HCT116 (cell line): ENCODE measurements around the gene LRCH4. TPM values are rescaled to one million over a fixed set of nuclear protein-coding genes. Genes with fewer than 3 reads are reported as not detected.

ENCODE experiments used
- ATAC-seq: fragments of 200-7000 bp; cut with Tn5 transposase; 2 replicates; pipeline ENCODE4 v1.9.1; 2020; ENCODE audit warnings: mild to moderate bottlenecking, moderate library complexity
- BruUV-seq: library from RNA; stranded (reverse); fragments of 400-500 nt; replicated peaks from 2 replicates; lab custom pipeline; 2021; lab: Mats Ljungman, UMichigan
- CTCF ChIA-PET: fragments of 300-600 bp; sonication (Branson Sonifier 250); formaldehyde crosslinking; loops from one replicate; lab custom pipeline; 2021; ENCODE audit warnings: antibody characterized with exemption; lab: Charles Lee
- POLR2A ChIA-PET: fragments of 300-600, 350-600 bp; sonication (Branson Sonifier 250); formaldehyde crosslinking; loops from one replicate; lab custom pipeline; 2021; ENCODE audit warnings: antibody characterized with exemption; lab: Charles Lee
- RAD21 ChIA-PET, 2 experiments: fragments of 300-600 bp; sonication (Branson Sonifier 250); formaldehyde crosslinking; loops; one replicate each; lab custom pipeline; 2023; ENCODE audit warnings: low total read pairs in 2 of 2; ENCODE audit not compliant: uncharacterized antibody in 2 of 2, unreplicated experiment in 2 of 2, low non-redundant PET in 1 of 2; lab: Charles Lee
- DNase-seq: peaks from one replicate; pipeline ENCODE4 v3.0.0-alpha.2; 2010; ENCODE audit warnings: low read depth, low spot score
- H2AFZ ChIP-seq: fragments of 200-600 bp; shearing (Covaris generic), sonication (generic); 2 replicates; pipeline ENCODE4 v1.6.1; 2017; ENCODE audit warnings: low read depth, mixed run types, mixed read lengths, antibody characterized with exemption, low read length; ENCODE audit not compliant: poor library complexity, severe bottlenecking
- H3K27ac ChIP-seq: 2 replicates; pipeline ENCODE4 v1.5.1; 2012; ENCODE audit warnings: low read depth, low read length
- H3K27me3 ChIP-seq: fragments of 200-600 bp; sonication (generic); 2 replicates; pipeline ENCODE4 v1.6.1; 2016; ENCODE audit warnings: mixed run types, low read length, mixed read lengths; ENCODE audit not compliant: insufficient read depth
- H3K36me3 ChIP-seq, 2 experiments: fragments of 200-500 bp in 1 of 2; fragments of 200-600 bp in 1 of 2; sonication (Bioruptor generic) in 1 of 2; sonication (generic) in 1 of 2; 2 replicates each; pipeline versions ENCODE4 v1.5.1 to v1.6.1; 2014 to 2016; ENCODE audit warnings: low read length in 2 of 2, inconsistent platforms in 1 of 2, mixed read lengths in 1 of 2, mixed run types in 1 of 2; ENCODE audit not compliant: insufficient read depth in 2 of 2, control insufficient read depth in 1 of 2
- H3K4me1 ChIP-seq, 2 experiments: fragments of 200-600 bp in 1 of 2; sonication (generic) in 1 of 2; 2 replicates each; pipeline versions ENCODE4 v1.5.1 to v1.6.1; 2012 to 2017; ENCODE audit warnings: low read length in 2 of 2, inconsistent platforms in 1 of 2, mild to moderate bottlenecking in 1 of 2, mixed read lengths in 1 of 2, mixed run types in 1 of 2, moderate library complexity in 1 of 2; ENCODE audit not compliant: insufficient read depth in 2 of 2, control insufficient read depth in 1 of 2
- H3K4me2 ChIP-seq: fragments of 200-600 bp; sonication (generic); 2 replicates; pipeline ENCODE4 v1.6.1; 2017; ENCODE audit warnings: mixed run types, low read length, mixed read lengths
- H3K4me3 ChIP-seq, 2 experiments: fragments of 200-600 bp in 1 of 2; sonication (generic) in 1 of 2; replicated peaks in 1 of 2; 2 replicates each; pipeline ENCODE4 v1.5.1; 2011 to 2016; ENCODE audit warnings: low read length in 2 of 2, control low read depth in 1 of 2, low read depth in 1 of 2, mild to moderate bottlenecking in 1 of 2, mixed read lengths in 1 of 2, mixed run types in 1 of 2
- H3K79me2 ChIP-seq: fragments of 200-600 bp; sonication (generic); 2 replicates; pipeline ENCODE4 v1.6.1; 2017; ENCODE audit warnings: mild to moderate bottlenecking, mixed run types, low read length, moderate library complexity, mixed read lengths; ENCODE audit not compliant: insufficient read depth
- H3K9ac ChIP-seq: fragments of 200-600 bp; sonication (generic); 2 replicates; pipeline ENCODE4 v1.6.1; 2016; ENCODE audit warnings: low read length, mixed read lengths
- H3K9me2 ChIP-seq: fragments of 200-600 bp; sonication (generic), shearing (Covaris generic); 2 replicates; pipeline ENCODE4 v1.6.1; 2017; ENCODE audit warnings: mixed run types, mild to moderate bottlenecking, moderate library complexity; ENCODE audit not compliant: insufficient read depth
- H3K9me3 ChIP-seq, 2 experiments: fragments of 200-500 bp in 1 of 2; fragments of 200-600 bp in 1 of 2; sonication (Bioruptor generic) in 1 of 2; sonication (generic) in 1 of 2; 2 replicates each; pipeline ENCODE4 v1.6.1; 2014 to 2017; ENCODE audit warnings: low read length in 2 of 2, mixed read lengths in 2 of 2, inconsistent platforms in 1 of 2, low read depth in 1 of 2, mild to moderate bottlenecking in 1 of 2, mixed run types in 1 of 2, moderate library complexity in 1 of 2; ENCODE audit not compliant: control insufficient read depth in 1 of 2, insufficient read depth in 1 of 2
- H4K20me1 ChIP-seq: fragments of 200-600 bp; sonication (generic), shearing (Covaris generic); 2 replicates; pipeline ENCODE4 v1.6.1; 2017; ENCODE audit warnings: mixed run types, mild to moderate bottlenecking, moderate library complexity; ENCODE audit not compliant: insufficient read depth
- CEBPB ChIP-seq: IDR thresholded peaks from 2 replicates; pipeline ENCODE4 v1.6.1; 2012; ENCODE audit warnings: low read depth
- CTCF ChIP-seq, 3 experiments: fragments of 200-600 bp in 1 of 3; sonication (generic) in 1 of 3; IDR thresholded peaks in 2 of 3; conservative IDR thresholded peaks in 1 of 3; 2 replicates each; pipeline ENCODE4 v1.5.1; 2012 to 2017; ENCODE audit warnings: low read depth in 2 of 3, low read length in 2 of 3, antibody characterized with exemption in 1 of 3, borderline replicate concordance in 1 of 3, control low read depth in 1 of 3, mild to moderate bottlenecking in 1 of 3, mixed read lengths in 1 of 3, mixed run types in 1 of 3, moderate library complexity in 1 of 3; ENCODE audit not compliant: insufficient read depth in 1 of 3
- EGR1 ChIP-seq: IDR thresholded peaks from 2 replicates; pipeline ENCODE4 v1.6.1; 2012; ENCODE audit warnings: low read depth
- ELF1 ChIP-seq: IDR thresholded peaks from 2 replicates; pipeline ENCODE4 v1.6.1; 2012; ENCODE audit warnings: low read depth, borderline replicate concordance
- EZH2 ChIP-seq: fragments of 200-600 bp; sonication (generic); IDR thresholded peaks from 2 replicates; pipeline ENCODE4 v1.6.1; 2017; ENCODE audit warnings: antibody characterized with exemption, mixed run types
- EZH2phosphoT487 ChIP-seq: fragments of 200-600 bp; IDR thresholded peaks from 2 replicates; pipeline ENCODE4 v1.6.1; 2018; ENCODE audit warnings: antibody characterized with exemption, borderline replicate concordance
- FOSL1 ChIP-seq: IDR thresholded peaks from 2 replicates; pipeline ENCODE4 v1.6.1; 2012; ENCODE audit warnings: low read depth
- JUND ChIP-seq: IDR thresholded peaks from 2 replicates; pipeline ENCODE4 v1.6.1; 2012
- POLR2AphosphoS5 ChIP-seq: IDR thresholded peaks from 2 replicates; pipeline ENCODE4 v1.6.1; 2011; ENCODE audit warnings: mild to moderate bottlenecking, low read depth, low read length, moderate library complexity
- SIN3A ChIP-seq: IDR thresholded peaks from 2 replicates; pipeline ENCODE4 v1.6.1; 2012; ENCODE audit warnings: low read depth
- TCF7L2 ChIP-seq: IDR thresholded peaks from 2 replicates; pipeline ENCODE4 v1.7.0; 2011; ENCODE audit warnings: borderline replicate concordance, inconsistent platforms; ENCODE audit not compliant: insufficient read depth, insufficient read length; ENCODE audit errors: extremely low read depth
- YY1 ChIP-seq: IDR thresholded peaks from 2 replicates; pipeline ENCODE4 v1.6.1; 2011; ENCODE audit warnings: low read length, low read depth, moderate library complexity, mild to moderate bottlenecking; ENCODE audit not compliant: insufficient replicate concordance; ENCODE audit errors: extremely low read depth
- ZNF274 ChIP-seq: fragments of 200-500 bp; sonication (Bioruptor generic); IDR thresholded peaks from 2 replicates; pipeline ENCODE4 v1.6.1; 2014; ENCODE audit warnings: mild to moderate bottlenecking, low read depth, low read length, inconsistent platforms
- intact Hi-C: fragments of 100-400 bp; cut with micrococcal nuclease; formaldehyde crosslinking; loops from 2 replicates; pipeline ENCODE4 v1.10.0; 2022
- total RNA-seq: library from RNA; stranded (reverse); gene quantifications from one replicate; pipeline ENCODE4 v1.2.1, GENCODE V29; 2021; ENCODE audit not compliant: unreplicated experiment
- TF ChIP-seq, protein P1 (sequence below): IDR thresholded peaks from 2 replicates; pipeline ENCODE4 v1.6.1; 2012; ENCODE audit warnings: low read depth
- TF ChIP-seq, protein P2 (sequence below): IDR thresholded peaks from 2 replicates; pipeline ENCODE4 v1.6.1; 2011; ENCODE audit warnings: mild to moderate bottlenecking, low read length, moderate library complexity; ENCODE audit not compliant: insufficient replicate concordance; ENCODE audit errors: extremely low read depth

The LRCH4 gene
- total RNA-seq, 1 experiment from 2014 or later, result 47.9 TPM

GRCh38 chr7:100547872-100548271 is 38.1 kb downstream of the LRCH4 start:
- Histone ChIP-seq H3K27ac (peak overlapping the region; percentile 95), H3K36me3 (peaks cover 0 to 2% of the 10 kb centered on the region in 2 experiments; a peak in 1 of 4 replicates), H2AFZ (no peak overlapping the region), H3K4me1 (peaks cover 50 to 56% of the 10 kb centered on the region in 2 experiments), H4K20me1 (no peaks in the 10 kb centered on the region), H3K9ac (0 out of 2 replicates have a peak overlapping the region, but pooled peaks have one; percentile 61), H3K4me3 (no peak overlapping the region), H3K4me2 (peak overlapping the region; percentile 79), H3K27me3 (no peaks in the 10 kb centered on the region), H3K79me2 (peaks cover 14% of the 10 kb centered on the region; the same call in 1 of the 2 replicates), H3K9me2 (no peaks in the 10 kb centered on the region), H3K9me3 (no peaks in the 10 kb centered on the region)
- CTCF ChIA-PET, result interaction anchor here (1.7 kb wide), 1 partner anchor 12 kb away, joined by 10 read pairs; no protein-coding TSS in a partner anchor
- TF ChIP-seq TCF7L2, result no peak
- TF ChIP-seq JUND, result no peak
- no peak for TF ChIP-seq YY1
- TF ChIP-seq SIN3A, result no peak
- TF ChIP-seq FOSL1, result no peak
- TF ChIP-seq EZH2phosphoT487, result no peak
- TF ChIP-seq EZH2, result no peak
- TF ChIP-seq, protein P1, sequence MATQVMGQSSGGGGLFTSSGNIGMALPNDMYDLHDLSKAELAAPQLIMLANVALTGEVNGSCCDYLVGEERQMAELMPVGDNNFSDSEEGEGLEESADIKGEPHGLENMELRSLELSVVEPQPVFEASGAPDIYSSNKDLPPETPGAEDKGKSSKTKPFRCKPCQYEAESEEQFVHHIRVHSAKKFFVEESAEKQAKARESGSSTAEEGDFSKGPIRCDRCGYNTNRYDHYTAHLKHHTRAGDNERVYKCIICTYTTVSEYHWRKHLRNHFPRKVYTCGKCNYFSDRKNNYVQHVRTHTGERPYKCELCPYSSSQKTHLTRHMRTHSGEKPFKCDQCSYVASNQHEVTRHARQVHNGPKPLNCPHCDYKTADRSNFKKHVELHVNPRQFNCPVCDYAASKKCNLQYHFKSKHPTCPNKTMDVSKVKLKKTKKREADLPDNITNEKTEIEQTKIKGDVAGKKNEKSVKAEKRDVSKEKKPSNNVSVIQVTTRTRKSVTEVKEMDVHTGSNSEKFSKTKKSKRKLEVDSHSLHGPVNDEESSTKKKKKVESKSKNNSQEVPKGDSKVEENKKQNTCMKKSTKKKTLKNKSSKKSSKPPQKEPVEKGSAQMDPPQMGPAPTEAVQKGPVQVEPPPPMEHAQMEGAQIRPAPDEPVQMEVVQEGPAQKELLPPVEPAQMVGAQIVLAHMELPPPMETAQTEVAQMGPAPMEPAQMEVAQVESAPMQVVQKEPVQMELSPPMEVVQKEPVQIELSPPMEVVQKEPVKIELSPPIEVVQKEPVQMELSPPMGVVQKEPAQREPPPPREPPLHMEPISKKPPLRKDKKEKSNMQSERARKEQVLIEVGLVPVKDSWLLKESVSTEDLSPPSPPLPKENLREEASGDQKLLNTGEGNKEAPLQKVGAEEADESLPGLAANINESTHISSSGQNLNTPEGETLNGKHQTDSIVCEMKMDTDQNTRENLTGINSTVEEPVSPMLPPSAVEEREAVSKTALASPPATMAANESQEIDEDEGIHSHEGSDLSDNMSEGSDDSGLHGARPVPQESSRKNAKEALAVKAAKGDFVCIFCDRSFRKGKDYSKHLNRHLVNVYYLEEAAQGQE, result no peak
- no peak for TF ChIP-seq CEBPB
- no peak for TF ChIP-seq ZNF274
- no peak for TF ChIP-seq ELF1
- no peak for TF ChIP-seq POLR2AphosphoS5
- no peak for TF ChIP-seq CTCF (IDR thresholded peaks at IDR 0.05 in 2 of 3, conservative IDR thresholded peaks at IDR 0.05 in 1 of 3; ENCODE audit: borderline replicate concordance in 1 of 3, insufficient read depth in 1 of 3, low read depth in 2 of 3, low read length in 2 of 3)
- TF ChIP-seq, protein P2, sequence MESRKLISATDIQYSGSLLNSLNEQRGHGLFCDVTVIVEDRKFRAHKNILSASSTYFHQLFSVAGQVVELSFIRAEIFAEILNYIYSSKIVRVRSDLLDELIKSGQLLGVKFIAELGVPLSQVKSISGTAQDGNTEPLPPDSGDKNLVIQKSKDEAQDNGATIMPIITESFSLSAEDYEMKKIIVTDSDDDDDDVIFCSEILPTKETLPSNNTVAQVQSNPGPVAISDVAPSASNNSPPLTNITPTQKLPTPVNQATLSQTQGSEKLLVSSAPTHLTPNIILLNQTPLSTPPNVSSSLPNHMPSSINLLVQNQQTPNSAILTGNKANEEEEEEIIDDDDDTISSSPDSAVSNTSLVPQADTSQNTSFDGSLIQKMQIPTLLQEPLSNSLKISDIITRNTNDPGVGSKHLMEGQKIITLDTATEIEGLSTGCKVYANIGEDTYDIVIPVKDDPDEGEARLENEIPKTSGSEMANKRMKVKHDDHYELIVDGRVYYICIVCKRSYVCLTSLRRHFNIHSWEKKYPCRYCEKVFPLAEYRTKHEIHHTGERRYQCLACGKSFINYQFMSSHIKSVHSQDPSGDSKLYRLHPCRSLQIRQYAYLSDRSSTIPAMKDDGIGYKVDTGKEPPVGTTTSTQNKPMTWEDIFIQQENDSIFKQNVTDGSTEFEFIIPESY, result no peak
- TF ChIP-seq EGR1, result no peak
- BruUV-seq, result no TSS peak
- intact Hi-C loops, result no loop called here
- POLR2A ChIA-PET, result interaction anchor here (0.6 to 2.1 kb wide), 2 partner anchors 9 to 38 kb away, joined by 3 to 8 read pairs; partner anchors contain the start of genes AGFG2, FBXO24 and LRCH4
- no peak for DNase-seq
- no peak for ATAC-seq
- RAD21 ChIA-PET, result no interaction called here
